Measurements from ENCODE around the gene KRTAP10-2.
"Not testable (repeated sequence)": the region's sequence is repeated elsewhere in the genome, so short reads cannot be mapped to it uniquely, and the experiment has no call there.

Gene KRTAP10-2

DNA sequence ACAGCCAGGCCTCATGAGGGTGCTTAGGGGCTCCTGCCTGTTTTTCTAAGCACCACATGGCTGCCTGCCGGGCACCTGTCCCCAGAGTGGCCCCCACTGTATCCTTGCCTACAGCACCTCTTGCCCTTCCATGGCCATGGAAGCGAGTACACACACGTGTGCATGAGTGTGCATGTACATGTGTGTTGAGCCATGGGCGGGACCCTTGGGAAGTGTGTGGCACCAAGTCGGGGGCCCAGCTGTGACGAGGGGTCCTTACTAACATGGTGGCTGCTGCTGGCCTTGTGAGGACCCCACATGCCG lies 37.1 kb downstream of the KRTAP10-2 start:
- no peak for DNase-seq (ENCODE audit: low read depth)

DNA sequence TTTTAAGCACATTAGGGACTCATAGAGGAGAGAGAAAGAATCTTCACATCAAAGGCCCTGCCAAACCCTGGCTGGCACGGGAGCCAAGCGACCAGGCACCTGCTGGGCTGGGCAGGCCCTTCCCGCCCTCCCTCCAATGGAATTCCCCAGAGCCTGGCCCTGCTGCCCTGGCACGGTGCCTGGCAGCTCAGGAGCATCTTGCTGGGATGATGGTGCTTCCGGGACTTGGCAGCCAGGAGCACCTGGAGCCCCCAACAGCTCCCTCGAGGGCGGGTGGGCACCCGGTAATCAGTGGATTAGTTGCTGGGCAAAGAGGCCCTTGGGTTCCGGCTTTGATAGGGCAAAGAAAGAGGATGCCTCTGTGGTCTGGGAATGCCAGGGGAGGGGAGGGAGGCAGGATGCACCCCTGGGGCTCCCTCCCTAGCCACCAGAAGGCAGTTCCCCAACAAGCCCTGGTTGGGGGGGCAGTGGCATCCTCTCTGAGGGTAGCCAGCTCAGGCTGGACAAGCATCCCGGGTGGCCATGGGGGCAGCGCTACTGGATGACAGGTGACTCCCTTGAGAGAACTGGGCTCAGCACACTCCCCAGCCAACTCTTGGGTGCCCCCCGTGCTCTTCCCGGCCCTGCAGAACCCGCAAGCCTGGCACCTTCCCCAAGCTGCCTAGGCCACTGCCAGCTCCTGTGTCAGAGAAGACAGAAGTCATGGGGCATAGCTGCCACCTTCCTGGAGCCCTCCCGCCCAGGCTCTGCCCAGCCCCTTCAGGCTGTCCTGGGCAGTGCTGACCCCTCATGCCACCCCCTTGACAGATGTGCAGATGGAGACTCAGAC lies 37.7 kb downstream of the KRTAP10-2 start:
- no peak for DNase-seq (ENCODE audit: low read depth)

GRCh38 chr21:44512496-44513388 lies 38.6 kb downstream of the KRTAP10-2 start:
- no peak for DNase-seq (ENCODE audit: low read depth)

- DNase-seq (ENCODE audit: low read depth): no peak
Observed at GRCh38 chr21:44511938-44512275, 39.4 kb downstream of the KRTAP10-2 start.

- no peak for DNase-seq (ENCODE audit: low read depth)
Observed at GRCh38 chr21:44511219-44511937, 39.9 kb downstream of the KRTAP10-2 start.

DNA sequence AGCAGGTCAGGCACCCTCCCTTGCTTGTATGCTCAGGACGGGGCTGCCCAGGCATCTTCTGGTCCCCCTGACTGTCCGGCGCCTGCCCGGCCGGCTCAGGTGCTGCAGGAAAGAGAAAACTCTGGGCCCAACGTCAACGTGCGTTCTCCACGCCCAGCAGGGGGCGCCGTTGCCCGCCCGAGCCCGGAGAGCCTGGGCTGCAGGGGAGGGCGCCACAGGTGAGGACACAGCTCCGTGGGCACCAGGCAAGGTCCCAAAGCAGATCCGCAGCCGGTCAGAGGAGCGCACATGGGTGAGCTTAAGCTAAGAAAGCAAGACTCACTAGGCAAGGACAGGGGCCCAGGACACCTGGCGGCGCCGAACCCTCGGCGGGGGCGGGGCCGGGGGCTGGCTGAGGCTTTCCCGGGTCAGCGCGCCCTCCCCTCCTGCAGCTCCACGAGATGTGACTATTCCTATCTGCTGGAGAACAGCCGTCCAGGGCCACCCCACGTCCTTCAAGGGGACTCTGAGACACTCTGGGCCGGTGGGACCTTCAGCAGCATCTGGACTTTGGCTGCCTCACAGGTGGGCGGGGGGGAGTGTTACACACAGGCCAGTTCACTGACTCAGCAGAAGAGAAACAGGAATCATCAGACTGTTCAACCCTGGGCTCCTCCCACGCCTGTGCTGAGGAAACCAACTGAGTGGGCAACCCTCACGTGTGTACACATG lies 40.6 kb downstream of the KRTAP10-2 start:
- DNase-seq (ENCODE audit: low read depth): peak; percentile 85

DNA sequence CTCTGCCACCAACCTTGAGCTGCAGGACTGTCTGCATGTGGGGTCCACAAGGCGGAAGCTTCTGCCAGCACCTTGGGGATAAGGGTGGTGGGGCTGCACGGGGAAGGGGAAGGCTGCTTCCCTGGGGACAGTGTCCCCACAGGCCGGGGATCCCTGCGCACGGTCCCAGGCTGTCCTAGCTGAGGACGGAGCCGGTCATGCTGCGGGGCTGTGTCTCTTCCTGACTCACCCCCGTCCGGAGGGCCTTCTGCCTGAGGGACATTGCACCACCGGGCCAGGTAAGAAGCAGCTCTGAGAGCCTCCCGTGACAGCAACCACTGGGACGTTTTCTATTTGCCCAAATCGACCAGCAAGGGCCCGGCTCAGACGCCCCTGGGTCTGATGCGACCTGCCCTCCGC lies 41.2 kb downstream of the KRTAP10-2 start:
- no peak for DNase-seq (ENCODE audit: low read depth)

DNA sequence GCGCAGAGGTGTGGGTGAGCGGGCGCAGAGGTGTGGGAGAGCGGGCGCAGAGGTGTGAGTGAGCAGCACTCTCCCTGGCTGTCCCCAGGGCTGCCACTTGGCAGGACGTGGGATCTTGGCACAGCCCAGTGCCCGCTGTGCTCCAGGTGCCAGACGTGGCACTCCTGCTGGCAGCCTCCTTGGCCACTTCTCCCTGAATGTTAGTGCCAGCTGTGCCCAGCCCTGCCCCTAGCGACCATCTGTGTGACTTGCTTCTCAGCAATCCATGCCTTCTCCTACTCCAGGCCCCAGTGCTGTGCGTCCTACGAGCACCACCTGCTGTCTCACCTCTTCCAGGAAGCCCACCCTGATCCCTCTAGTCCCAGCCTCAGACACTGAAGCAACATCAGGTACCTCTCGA lies 41.8 kb downstream of the KRTAP10-2 start:
- DNase-seq (ENCODE audit: low read depth): no peak

GRCh38 chr21:44508711-44509445 lies 42.4 kb downstream of the KRTAP10-2 start:
- no peak for DNase-seq (ENCODE audit: low read depth)

DNA sequence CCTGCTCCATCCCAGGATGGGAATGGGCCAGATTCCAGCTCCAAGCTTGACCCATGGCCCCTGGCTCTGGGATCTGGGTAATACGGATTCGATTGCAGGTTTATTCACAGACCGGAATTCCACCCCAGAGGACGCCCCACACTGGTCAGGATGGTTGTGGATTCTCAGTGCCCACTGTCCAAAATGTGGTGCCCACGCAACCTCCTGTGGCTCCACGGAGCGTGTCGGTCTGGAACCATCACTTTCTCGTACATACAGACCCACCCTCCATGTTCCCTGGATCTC lies 42.9 kb downstream of the KRTAP10-2 start:
- no peak for DNase-seq (ENCODE audit: low read depth)

DNA sequence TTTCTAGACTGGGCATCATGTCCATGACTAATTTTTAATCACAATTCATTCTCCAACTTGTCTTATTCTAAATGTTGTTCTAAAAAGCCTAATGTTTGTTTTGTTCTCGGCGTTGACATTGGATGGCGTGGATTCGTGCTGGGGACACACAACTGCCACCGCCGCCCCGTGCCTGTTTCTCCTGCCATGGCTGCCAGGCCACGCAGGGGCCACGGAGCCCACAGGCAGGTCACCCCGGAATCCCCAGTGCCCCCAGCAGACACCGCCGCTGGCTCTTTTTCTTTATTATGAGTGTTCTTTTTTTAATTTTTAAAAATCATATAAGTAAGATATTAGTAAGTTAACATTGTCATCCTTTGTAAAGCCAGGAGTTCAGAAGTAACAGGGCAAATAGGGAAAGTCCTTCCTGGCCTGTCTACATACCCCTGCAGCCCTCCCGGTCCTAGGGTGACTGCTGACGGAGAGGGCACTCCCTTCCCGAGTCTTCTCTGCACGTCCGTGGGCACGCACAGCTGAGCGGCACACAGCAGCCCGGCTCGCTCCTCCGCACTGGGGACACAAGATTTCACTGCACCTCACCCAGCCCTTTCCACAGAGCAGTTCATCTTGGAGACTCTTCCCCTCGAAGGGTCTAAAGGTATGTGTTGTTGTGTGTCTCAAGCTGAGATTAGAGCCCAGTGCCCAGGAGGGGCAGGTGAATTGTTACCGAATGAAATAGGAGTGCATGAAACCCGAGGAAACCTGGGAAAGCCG lies 43.5 kb downstream of the KRTAP10-2 start:
- no peak for DNase-seq (ENCODE audit: low read depth)

DNA sequence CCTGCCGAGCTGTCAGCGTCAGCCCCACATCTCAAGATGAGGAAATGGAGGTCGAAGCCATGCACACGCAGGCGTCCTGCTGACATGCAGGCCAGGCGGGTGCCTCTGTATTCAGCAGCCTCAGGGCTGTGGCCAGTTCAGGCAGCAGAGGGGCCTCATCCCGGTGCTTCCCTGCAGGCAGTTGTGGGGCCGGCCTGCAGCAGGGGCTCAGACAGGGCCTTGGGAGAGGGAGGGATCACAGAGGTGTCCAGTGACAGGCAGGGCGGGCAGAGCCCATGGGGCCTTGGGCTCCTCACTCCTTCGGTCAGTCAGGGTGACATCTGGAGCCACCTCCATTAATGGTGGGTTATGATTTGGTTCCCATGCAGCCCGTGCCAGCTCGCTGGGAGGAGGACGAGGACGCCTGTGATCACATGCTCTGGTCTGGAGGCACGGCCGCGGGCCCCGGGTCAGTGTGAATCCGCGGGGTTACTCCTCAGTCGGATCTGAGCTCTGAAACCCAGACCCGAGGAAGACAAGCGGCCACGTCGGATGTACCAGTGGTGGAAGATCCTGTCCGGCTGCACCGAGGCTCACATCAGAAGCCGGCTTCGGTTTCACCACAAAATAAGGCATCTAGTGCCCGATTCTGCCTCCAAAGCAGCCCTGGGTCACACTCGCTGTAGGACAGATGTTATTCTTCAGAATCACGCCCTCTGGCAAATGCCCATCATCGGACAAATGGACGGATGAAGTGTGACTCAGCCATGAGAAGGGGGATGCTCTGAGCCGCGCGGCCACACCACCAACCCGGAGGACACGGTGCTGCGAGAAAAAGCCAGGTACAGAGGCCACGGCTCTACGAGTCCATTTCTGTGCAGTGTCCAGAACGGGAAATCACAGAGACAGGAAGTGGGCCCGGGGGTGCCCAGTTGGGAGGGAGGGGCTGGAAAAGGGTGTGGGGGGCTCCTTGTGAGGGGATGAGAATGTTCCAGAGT lies 44.7 kb downstream of the KRTAP10-2 start:
- DNase-seq (ENCODE audit: low read depth): no peak

DNA sequence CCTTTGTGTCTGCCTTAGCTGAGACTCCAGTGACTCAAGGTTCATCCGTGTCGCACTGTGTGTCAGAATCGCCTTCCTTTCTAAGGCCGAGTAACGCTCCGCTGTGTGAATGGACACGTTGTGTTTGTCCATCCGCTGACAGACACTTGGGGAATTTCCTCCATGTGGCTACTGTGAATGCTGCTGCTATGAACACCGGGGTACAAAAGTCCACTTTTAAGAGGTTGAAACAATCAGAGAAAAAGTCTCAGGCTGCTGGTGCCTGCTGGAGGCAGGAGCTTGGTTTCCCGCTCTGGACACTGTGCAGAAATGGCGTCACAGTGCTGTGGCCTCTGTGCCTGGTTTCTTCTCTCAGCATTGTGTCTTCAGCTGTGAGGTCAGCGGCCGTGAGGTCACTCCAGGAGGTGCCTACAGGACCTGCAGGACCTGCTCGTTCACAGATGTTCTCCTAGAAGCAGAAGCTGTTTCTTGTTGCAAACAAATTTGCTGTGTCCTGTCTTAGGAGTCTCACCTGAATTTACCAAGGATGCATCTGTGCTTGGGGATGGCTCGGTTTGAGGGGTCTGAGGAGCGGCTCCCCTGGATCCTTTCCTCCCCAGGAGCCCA lies 45.5 kb downstream of the KRTAP10-2 start:
- DNase-seq (ENCODE audit: low read depth): no peak

GRCh38 chr21:44503901-44504399 lies 47.4 kb downstream of the KRTAP10-2 start:
- no peak for DNase-seq (ENCODE audit: low read depth)

DNA sequence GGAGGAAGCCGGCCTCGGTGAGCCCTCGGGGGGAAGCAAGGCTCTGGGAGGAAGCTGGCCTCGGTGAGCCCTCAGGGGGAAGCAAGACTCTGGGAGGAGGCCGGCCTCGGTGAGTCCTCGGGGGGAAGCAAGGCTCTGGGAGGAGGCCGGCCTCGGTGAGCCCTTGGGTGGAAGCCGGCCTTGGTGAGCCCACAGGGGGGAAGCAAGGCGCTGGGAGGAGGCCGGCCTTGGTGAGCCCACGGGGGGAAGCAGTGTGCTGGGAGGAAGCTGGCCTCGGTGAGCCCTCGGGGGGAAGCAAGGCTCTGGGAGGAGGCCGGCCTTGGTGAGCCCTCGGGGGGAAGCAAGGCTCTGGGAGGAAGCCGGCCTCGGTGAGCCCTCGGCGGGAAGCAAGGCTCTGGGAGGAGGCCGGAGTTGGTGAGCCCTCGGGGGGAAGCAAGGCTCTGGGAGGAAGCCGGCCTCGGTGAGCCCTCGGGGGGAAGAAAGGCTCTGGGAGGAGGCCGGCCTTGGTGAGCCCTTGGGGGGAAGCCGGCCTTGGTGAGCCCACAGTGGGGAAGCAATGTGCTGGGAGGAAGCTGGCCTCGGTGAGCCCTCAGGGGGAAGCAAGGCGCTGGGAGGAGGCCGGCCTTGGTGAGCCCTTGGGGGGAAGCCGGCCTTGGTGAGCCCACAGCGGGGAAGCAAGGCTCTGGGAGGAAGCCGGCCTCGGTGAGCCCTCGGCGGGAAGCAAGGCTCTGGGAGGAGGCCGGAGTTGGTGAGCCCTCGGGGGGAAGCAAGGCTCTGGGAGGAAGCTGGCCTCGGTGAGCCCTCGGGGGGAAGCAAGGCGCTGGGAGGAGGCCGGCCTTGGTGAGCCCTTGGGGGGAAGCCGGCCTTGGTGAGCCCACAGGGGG lies 48.1 kb downstream of the KRTAP10-2 start:
- DNase-seq (ENCODE audit: low read depth): not testable (repeated sequence)

GRCh38 chr21:44502171-44502958 lies 48.9 kb downstream of the KRTAP10-2 start:
- no peak for DNase-seq (ENCODE audit: low read depth)

Measured in activated T-cell treated with anti-CD3 and anti-CD28 coated beads for 1 hour (primary cell).